ENCODE measurements around the gene ZDHHC24.
"Not testable (repeated sequence)": the region's sequence is repeated elsewhere in the genome, so short reads cannot be mapped to it uniquely, and the experiment has no call there.

The ZDHHC24 gene

GRCh38 chr11:66543263-66544107, 2.4 kb downstream of the ZDHHC24 start:
- peak; percentile 79 to 81 for DNase-seq

GRCh38 chr11:66542362-66542761, 3.5 kb downstream of the ZDHHC24 start:
- no peak for DNase-seq

DNA sequence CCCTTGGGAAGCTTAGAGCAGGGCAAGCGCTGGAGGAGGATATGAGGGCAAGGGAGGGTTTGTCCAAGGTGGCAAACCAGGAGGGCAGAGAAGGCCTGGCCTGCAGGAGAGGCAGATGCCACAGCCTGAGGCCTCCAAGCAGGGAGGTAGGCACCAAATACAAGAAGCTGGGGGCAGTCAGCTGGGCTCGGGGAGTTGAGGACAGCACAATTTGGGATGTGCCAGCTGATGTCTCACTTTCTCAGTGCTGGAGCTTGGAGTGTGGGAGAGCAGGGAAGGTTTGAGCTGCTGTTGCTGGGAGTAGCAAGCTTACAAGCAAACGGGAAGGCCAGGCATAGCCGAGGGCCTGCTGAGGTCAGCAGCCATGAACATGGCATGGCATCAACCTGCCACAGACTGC, 4.0 kb downstream of the ZDHHC24 start:
- DNase-seq: no peak

GRCh38 chr11:66540598-66540997, 5.2 kb downstream of the ZDHHC24 start:
- not testable (repeated sequence) for DNase-seq

GRCh38 chr11:66539870-66540213, 6.0 kb downstream of the ZDHHC24 start:
- no peak for DNase-seq

- no peak for DNase-seq
Measured at GRCh38 chr11:66539170-66539869, 6.5 kb downstream of the ZDHHC24 start.

GRCh38 chr11:66532784-66533183, 13.1 kb downstream of the ZDHHC24 start:
- no peak for DNase-seq

DNA sequence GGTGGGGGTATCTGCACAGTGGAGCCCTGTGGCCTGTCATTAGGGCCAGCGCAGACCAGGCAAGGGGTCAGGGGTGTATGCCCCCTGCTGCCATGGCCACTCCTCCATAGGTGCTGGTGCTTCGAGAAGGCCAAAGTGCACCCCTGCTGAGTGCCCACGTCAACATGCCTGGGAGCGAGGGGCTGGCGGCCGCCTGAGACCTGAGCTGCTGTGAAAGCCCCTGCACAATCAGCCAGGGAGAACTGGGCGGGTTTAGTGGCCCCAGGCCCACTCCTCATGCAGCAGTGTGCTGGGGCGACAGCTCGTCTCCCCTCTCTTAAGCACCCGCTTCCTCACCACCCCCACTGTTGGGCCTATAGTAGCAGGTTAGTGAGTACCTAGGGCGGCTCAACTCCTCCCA, 14.0 kb downstream of the ZDHHC24 start:
- no peak for DNase-seq

- no peak for DNase-seq
Measured at GRCh38 chr11:66530927-66531709, 14.7 kb downstream of the ZDHHC24 start.

DNA sequence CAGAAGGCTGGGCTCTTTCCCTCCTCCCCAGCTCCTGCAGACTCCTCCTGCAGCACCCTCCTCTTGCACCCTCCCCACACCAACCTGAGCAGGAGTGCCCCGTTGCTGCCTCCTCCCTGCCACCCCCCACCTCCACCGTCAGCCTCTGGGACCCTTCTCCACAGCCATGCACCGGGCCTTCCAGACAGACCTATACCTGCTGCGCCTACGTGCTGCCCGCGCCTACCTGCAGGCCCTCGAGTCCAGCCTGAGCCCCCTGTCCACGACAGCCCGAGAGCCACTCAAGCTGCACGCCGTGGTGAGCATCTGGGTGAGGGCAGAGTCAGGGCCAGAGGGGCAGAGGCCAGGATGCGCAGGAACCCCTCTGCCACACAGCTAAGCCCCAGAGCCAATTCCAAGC, 16.2 kb downstream of the ZDHHC24 start:
- no peak for DNase-seq

DNA sequence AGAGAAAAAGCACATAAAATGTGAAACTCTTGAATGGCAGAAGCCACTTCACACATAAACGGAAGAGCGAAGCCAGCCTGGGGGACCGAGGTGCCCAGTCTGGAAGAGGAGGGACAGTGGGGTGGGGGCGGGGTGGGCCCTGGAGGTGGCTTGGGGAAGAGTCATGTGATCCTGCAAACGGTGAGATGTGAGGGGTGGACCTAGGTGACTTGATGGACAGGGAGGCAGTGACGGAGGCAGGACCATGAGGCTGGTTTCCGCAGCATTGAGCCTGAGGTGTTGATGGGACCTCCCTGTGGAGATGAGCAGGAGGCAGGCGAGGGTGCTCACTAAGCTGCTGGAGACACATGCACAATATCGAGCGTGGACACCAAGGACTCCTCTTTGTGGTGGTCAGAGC, 16.8 kb downstream of the ZDHHC24 start:
- no peak for DNase-seq

DNA sequence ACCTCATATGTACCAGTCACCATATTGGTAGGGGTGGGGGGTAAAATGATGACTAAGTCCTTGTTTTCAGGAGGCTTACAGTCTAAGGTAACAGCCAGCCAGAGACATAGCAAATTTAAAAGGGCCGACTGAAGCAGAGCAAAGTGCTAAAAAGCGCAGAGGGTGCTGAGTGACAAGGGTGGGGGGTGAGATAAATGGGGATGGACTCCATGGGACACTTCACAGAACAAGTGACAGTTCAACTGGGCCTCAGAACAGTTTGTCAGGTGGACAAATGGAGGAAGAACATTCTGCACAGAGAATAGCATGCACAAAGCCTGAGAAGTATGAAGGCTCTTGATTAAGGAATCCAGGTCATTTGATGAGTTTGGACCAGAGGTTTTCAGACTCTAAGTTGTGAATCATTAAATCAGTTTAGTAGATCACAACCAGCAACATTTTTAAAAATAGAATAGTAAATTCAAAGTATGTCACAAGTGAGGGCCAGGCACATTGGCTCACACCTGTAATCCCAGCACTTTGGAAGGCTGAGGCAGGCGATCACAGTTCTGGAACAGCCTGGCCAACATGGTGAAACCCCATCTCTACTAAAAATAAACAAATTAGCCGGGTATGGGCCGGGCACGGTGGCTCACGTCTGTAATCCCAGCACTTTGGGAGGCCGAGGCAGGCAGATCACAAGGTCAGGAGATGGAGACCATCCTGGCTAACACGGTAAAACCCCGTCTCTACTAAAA, 21.4 kb downstream of the ZDHHC24 start:
- no peak for DNase-seq

DNA sequence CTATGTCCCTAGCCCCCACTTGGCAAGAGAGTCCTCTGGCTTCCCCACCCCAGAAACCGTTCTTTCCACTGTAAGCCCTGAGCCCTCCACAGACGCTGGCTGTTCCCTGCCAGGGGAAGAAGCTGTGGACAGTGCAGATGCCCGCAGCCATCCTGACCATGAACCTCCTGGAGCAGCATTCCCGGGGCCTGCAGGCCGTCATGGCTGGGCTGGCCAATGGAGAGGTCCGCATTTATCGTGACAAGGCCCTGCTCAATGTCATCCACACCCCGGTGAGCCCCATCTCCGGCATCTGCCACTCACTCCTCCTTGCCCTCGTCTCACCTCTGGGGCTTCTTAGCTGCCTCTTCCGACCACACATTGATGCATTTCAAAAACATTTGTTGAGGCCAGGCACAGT, 22.2 kb downstream of the ZDHHC24 start:
- no peak for DNase-seq

DNA sequence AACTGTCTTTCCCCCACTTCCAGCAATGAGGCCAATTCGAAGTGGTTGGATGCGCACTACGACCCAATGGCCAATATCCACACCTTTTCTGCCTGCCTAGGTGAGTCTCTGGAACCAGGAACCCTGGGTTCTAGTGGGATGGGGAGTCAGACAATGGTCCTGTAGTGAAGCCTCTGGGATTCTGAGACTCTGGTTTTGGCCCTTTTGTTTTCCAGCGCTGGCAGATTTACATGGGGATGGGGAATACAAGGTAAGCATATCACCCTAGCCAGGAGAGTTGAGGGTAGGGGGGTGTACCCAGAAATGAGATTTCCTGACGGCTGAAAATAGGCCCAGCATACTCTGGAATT, 34.9 kb downstream of the ZDHHC24 start:
- no peak for DNase-seq

DNA sequence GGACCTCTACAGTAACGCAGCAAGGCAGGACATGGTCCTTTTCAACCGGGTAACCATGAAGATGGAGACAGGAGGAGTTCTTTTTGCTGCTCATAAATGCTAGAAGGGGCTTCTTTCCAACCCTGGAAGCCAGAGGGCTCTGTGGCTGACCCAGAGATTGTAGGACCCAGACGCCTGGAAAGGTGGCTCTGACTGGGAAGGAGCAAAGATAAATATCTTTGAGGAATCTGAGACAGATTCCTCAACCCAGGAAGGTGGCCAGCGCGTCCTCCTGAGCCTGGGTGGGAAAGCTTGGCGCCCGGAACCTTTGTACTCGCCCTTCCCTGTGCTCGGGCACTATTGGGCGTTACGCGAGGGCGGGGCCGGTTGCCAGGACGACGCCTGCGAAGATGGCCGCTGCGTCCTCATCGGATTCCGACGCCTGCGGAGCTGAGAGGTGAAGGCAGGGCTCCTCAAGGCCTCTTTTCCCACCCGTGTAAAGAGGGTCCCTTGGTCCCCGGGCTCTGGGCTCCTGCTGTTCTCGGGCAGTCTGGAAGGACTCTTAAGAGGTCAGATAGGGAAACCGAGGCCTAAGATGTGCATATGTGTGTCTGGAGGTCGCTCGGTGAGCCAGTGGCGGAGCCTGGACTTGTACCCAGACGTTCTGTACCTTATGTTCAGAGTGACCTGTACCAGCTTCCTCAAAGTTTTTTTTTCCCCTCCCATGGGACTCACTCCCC, 35.4 kb downstream of the ZDHHC24 start, which contains the start of gene BBS1:
TSS of gene BBS1 (plus strand) at position 365 of the 719 bp plus-strand sequence. CDS start at position 390, 25 bp downstream.
- peak; percentile 78 to 82 for DNase-seq

DNA sequence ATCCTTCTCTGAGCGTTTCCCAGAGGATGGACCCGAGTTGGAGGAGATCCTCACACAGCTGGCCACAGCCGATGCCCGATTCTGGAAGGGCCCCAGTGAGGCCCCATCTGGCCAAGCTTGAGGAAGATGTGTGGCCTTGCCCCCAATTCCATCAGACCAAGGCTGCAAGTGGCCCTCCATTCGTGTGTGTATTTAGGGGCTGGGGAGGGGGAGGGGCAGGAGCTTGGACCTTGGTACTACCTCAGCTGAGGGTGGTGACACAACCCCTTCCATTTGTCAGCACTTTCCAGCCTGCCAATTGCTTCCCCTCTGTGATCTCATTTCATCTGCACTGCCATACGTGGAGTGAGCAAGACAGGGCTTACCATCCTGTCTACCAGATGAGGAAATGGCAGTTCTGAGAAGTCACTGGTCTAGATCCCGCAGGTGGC, 36.7 kb downstream of the ZDHHC24 start:
- DNase-seq: peak in 1 of 2 donors; percentile 18

GRCh38 chr11:66505276-66505816, 40.5 kb downstream of the ZDHHC24 start:
- DNase-seq: no peak

DNA sequence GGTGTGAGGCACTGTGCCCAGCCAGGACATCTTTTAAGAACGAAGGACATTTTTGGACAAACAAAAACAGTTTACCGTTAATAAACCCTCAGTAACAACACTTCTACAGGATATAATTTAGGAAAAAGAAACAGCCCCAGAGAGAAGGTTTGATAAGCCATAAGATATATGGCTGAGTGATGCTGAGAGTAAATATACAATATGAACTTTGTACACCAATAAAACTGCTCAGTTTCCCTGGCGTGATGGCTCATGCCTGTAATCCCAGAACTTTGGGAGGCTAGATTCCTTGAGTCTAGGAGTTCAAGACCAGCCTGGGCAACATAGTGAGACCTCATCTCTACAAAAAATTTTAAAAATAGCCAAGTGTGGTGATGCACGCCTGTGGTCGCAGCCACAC, 47.3 kb downstream of the ZDHHC24 start:
- DNase-seq: no peak

DNA sequence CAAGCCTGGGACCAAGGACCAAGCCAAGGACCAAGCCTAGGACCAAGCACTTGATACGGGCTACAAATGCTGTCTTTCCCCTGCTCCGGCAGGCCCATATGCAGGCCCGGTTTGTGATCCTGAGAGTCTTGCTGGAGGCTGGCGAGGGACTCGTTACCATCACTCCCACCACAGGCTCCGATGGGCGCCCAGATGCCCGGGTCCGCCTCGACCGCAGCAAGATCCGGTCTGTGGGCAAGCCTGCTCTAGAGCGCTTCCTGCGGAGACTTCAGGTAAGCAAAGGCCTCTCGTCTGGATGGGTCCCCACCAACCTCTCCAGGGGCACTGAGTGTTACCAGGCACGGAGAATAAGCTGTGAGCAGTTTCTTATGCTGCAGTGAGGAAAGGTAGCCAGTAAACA, 48.6 kb downstream of the ZDHHC24 start:
- no peak for DNase-seq

GRCh38 chr11:66495401-66495854, 50.4 kb downstream of the ZDHHC24 start:
- DNase-seq: no peak

DNA sequence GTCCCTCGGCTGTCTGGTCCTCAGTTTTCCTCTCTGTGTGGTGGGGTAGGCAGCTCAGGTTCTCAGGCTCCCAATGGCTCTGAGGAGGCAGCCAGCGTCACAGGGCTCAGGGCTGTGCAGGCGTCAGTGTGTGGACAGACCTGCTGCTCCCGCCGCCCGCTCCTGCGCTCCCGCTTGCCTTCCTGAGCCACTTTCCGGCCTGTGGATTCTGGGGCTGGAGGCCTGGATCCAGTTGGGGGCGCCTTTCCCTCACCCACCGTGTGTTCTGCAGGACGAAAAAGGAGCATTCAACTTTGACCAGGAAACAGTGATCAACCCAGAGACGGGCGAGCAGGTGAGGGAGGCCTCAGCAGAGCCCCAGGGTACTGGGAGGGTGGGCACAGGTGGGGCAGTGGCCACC, 50.9 kb downstream of the ZDHHC24 start:
- no peak for DNase-seq

DNA sequence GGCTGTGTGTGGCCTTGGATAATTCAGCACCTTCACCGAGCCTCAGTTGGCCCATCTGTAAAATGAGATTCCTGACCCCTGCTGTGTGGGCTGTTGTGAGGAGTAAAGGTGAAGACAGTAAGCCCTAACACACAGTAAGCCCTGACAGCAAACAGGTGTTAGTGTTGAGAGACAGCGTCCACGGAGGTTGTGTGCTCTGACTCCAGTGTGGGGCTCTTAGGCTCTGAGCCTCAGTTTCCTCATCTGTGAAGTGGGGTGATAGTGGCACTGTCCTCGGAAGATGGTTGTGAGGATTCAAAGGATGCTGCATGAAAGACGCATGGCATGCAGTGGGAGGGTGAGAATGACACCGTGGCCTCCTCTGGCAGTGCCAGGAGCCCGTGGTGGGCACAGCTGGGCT, 51.4 kb downstream of the ZDHHC24 start:
- no peak for DNase-seq

Measured in CD4-positive, alpha-beta T cell treated with Interleukin-1 beta for 1 hour (primary cell).